ENCODE data around the gene NUP88.

Gene NUP88

GRCh38 chr17:5391678-5392077, 27.8 kb downstream of the NUP88 start:
- DNase-seq (ENCODE audit: low spot score): no peak

GRCh38 chr17:5381542-5381941, 37.9 kb downstream of the NUP88 start:
- TF ChIP-seq CTCF (IDR thresholded peaks at IDR 0.05; ENCODE audit: extremely low read depth, missing control alignments): no peak

More at GRCh38 chr17:5391678-5392077, 27.8 kb downstream of the NUP88 start:
- no peak for TF ChIP-seq CTCF (IDR thresholded peaks at IDR 0.05; ENCODE audit: extremely low read depth, missing control alignments)

GRCh38 chr17:5380491-5381135, 38.8 kb downstream of the NUP88 start:
- DNase-seq (ENCODE audit: low spot score): no peak
- TF ChIP-seq CTCF (IDR thresholded peaks at IDR 0.05; ENCODE audit: extremely low read depth, missing control alignments): no peak

More at GRCh38 chr17:5381542-5381941, 37.9 kb downstream of the NUP88 start:
- no peak for DNase-seq (ENCODE audit: low spot score)

- no peak for DNase-seq (ENCODE audit: low spot score)
- TF ChIP-seq CTCF (IDR thresholded peaks at IDR 0.05; ENCODE audit: extremely low read depth, missing control alignments): no peak
Measured at GRCh38 chr17:5379351-5380107, 39.9 kb downstream of the NUP88 start.

- no peak for DNase-seq (ENCODE audit: low spot score)
Measured at GRCh38 chr17:5378566-5379207, 40.8 kb downstream of the NUP88 start.

GRCh38 chr17:5373112-5373511, 46.4 kb downstream of the NUP88 start:
- DNase-seq (ENCODE audit: low spot score): peak; percentile 39

More at GRCh38 chr17:5378566-5379207, 40.8 kb downstream of the NUP88 start:
- TF ChIP-seq CTCF (IDR thresholded peaks at IDR 0.05; ENCODE audit: extremely low read depth, missing control alignments): no peak

More at GRCh38 chr17:5373112-5373511, 46.4 kb downstream of the NUP88 start:
- no peak for TF ChIP-seq CTCF (IDR thresholded peaks at IDR 0.05; ENCODE audit: extremely low read depth, missing control alignments)
